ENCODE results near the gene RPL36AL.
"Not testable (repeated sequence)": the region's sequence is repeated elsewhere in the genome, so short reads cannot be mapped to it uniquely, and the experiment has no call there.

Gene RPL36AL

GRCh38 chr14:49620182-49621113, at the start of gene RPL36AL, which contains the start of gene MGAT2:
Gene RPL36AL, minus strand, starts transcription at chr14:49620626. Its CDS starts 1,522 bp downstream, at chr14:49619104.
Gene MGAT2, plus strand, starts transcription at chr14:49620799. Its CDS starts 470 bp downstream, at chr14:49621269.
- peak; percentile 96 to 99 (median 99) for DNase-seq

DNA sequence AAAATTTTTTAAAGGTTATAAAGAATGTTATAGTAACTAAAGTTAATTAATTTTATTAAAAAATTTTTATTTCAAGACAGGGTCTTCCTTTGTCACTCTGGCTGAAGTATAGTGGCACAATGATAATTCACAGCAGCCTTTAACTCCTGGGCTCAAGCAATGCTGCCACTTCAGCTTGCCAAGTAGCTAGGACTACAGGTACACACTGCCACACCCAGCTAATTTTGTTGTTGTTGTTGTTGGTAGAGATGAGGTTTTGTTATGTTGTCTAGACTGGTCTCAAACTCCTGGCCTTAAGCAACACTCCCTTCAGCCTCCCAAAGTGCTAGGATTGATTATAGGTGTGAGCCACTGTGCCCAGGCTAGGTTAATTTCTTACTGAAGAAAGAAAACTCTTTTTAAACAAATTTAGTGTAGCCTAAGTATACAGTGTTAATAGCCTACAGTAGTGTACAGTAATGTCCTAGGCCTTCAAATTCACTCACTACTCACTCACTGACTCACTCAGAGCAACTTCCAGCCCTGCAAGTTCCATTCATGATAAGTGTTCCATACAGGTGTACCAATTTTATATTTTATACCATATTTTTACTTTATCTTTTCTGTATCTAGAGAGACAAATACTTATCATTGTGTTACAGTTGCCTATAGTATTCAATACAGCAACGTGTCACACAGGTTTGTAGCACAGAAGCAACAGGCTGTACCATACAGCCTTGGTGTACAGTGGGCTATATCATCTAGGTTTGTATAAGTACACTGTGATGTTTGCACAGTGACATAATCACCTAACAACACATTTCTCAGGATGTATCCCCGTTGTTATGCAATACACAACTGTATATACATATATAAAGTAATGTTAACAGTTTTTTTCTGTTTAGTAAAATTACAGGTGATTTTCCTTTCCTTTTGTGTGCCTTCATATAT, 39.4 kb upstream of the RPL36AL start:
- no peak for DNase-seq
- intact Hi-C loops (cut with DNase I) = no loop called here

More at GRCh38 chr14:49620182-49621113, at the start of gene RPL36AL, which contains the start of gene MGAT2:
- intact Hi-C loops (cut with DNase I) = loop anchor here (1.0 kb wide), 1 partner anchor 34 kb away; the partner anchor contains the start of gene RPS29

- DNase-seq; intact Hi-C loops (cut with DNase I): not testable (repeated sequence)
Measured at GRCh38 chr14:49657500-49657899, 37.1 kb upstream of the RPL36AL start.

- intact Hi-C loops (cut with DNase I) = no loop called here
Measured at GRCh38 chr14:49654511-49654910, 34.1 kb upstream of the RPL36AL start.

GRCh38 chr14:49653508-49653907, 33.1 kb upstream of the RPL36AL start:
- DNase-seq = no peak
- intact Hi-C loops (cut with DNase I) = no loop called here

More at GRCh38 chr14:49654511-49654910, 34.1 kb upstream of the RPL36AL start:
- no peak for DNase-seq

DNA sequence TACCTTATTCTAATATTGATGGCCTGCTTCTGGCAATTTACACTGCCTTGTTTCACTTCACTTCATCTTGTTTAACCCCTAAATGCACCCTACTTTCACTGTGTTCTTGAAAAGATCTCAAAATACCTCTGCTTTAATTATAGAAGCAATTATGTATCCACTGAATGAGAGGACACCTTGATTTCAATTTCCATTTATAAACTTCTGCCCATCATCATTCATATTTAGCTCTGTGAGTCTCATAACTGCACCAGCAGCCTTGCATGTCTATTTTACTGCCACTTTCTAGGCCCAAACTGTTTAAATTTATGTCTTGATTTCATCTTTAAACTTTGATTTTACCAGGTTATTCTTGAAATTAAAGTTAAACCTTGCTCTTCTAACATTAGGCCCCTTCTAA, 21.7 kb upstream of the RPL36AL start:
- intact Hi-C loops (cut with DNase I) = no loop called here
- DNase-seq = no peak

DNA sequence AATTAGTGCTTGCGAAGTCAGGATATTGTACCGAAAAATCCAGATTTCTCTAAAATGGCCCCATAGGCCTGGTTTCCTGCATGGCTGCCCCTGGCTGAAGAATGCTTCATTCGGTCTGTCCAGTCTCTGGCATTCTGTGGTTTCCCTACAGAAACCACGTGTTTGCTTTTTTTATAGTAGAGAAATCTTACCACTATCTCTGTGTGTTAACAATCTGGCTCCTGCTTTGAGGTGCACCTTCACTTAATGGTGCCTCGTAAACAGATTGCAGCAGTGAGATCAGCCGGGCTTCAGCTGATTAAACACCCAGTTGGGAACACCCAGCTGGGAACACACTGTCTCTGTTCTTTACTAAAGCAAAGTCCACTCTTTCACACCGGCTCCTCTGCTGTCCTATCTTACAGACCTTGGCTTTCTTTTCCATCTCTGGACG, 21.3 kb upstream of the RPL36AL start:
- no peak for DNase-seq
- intact Hi-C loops (cut with DNase I) = no loop called here

- DNase-seq = no peak
- intact Hi-C loops (cut with DNase I) = no loop called here
Measured at GRCh38 chr14:49640540-49641417, 20.4 kb upstream of the RPL36AL start.

DNA sequence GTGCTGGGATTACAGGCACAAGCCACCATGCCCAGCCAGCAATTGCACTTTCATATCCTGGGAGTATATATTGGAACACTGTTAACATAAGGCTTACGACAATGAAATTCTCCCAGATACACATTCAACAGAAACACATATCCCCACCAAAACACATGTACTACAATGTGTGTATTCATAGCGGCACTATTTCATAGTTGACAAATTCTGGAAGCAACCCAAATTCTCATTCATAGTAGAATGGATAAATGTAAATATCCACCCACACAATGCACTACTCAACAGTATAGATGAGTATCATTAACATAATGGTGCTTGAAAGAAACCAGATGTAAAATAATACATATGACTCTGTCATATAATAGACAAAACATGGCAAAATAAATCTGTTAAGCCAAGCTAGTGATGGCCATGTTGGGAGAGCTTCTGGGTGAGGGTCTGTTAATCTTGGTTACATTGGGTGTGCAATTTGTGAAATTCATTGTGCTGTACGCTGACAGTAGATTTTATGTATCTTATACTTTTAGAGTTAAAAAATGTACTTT, 17.2 kb upstream of the RPL36AL start:
- DNase-seq = no peak
- intact Hi-C loops (cut with DNase I) = loop anchor here (5.0 to 10.0 kb wide), 2 partner anchors 55 to 217 kb away; partner anchors contain the start of genes KLHDC1 and NEMF

DNA sequence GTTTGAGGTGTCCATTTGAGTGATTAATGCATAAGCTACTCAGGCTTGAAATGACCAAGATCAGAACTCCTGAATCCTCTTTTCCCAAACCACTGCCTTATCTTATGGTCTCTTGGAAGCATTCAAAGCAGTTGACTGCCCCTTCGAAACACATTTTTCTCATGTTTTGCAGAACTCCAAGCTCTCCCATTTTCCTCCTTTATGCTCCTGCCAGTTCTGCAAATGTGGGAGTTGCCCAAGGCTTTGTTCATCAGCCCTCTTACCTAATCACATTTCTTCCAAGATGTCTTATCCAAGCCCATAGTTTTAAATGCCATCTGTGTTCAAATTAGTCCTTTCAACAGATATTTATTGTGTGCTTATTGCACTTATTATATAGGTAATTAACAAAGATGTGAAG, 16.4 kb upstream of the RPL36AL start:
- intact Hi-C loops (cut with DNase I) = loop anchor here (5.0 to 10.0 kb wide), 2 partner anchors 55 to 218 kb away; partner anchors contain the start of genes KLHDC1 and NEMF
- no peak for DNase-seq

DNA sequence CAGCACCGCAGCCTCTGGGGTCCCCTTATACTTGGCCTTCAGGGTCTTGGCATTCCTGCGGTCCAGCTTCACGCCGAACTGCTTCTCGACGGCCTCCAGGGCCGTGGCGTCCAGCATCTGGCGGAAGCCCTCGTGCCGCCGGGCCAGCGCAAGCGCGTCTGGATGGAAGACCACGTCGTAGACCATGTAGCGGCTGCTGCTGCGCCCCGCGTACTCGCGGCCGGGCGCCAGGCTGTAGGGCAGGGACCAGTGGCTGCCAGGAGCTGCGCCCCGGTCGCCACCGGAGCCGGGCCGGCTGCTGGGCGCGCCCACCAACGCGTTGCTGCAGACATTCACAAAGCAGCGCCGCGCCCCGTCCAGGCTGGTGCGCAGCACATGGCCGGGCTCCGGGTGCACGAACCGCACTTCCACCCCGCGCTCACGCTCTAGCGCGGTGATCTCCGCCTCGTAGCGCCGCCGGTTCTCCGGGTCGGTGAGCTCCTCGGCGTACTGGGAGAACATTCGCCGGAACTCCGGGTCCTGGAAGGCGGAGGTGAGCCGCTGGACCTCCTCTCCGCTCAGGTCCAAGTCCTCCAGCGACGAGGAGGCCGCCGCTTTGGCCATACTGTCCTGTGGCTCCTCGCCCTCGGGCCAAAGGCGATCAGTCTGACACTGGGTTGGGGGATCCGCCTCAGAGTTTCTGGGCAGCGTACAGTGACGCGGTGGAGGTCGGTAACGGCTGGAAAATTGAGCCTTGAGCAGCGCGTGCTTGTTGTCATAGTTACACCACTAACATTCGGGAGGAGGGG, 14.3 kb upstream of the RPL36AL start, which contains the start of gene DNAAF2:
Gene DNAAF2 (minus strand): TSS at position 698 of the 788 bp plus-strand sequence. CDS start 95 bp downstream, at position 603.
- DNase-seq = peak; percentile 28 to 77 (median 58)
- intact Hi-C loops (cut with DNase I) = loop anchor here (5.0 to 10.0 kb wide), 3 partner anchors 58 to 220 kb away; partner anchors contain the start of genes KLHDC1, KLHDC2 and NEMF

DNA sequence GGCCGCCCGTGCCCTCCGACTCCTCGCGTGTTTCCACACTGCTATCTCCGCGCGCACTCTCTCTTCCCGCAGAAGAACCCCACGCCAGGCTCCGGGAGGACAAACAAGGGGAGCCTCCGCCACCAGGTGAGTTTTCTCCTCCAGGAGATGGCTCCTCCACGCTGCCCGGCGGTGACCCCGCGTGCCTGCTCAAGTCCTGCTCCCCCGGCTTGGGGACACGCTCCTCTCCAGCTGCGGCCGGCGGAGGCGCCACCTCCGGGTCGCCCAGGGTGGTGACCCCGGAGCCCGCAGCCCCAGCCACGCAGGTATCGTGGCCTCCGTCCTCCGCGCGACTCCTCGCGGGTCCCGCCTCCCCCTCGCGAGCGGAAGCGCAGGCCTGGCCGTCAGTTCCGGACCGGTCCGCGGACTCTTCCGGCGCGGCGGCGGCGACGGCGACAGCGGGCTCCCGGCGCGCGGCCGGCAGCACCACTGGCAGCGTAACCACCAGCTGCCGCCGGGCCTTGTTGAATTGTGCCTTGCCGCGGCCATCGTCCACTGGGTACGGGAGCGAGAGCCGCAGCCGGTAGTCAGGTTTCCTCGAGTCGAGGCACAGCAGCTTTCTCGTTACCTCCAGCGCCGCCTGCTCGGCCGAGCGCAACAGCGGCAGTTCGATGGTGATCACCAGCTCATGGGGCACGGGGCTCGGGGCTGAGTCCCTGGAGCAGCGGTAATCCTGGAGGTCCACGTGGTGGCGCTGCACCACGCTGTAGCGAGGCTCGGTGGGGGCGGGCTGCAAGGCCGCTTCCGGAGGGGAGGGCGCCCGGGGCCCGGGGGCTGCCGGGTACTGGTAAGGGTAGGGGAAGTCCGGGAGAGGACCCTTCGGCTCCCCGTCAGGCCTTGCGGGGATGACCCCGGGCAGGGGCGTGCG, 13.5 kb upstream of the RPL36AL start:
- intact Hi-C loops (cut with DNase I) = loop anchor here (5.0 to 10.0 kb wide), 2 partner anchors 133 to 221 kb away; partner anchors contain the start of genes KLHDC2 and NEMF
- DNase-seq = peak; percentile 84 to 98 (median 95)

DNA sequence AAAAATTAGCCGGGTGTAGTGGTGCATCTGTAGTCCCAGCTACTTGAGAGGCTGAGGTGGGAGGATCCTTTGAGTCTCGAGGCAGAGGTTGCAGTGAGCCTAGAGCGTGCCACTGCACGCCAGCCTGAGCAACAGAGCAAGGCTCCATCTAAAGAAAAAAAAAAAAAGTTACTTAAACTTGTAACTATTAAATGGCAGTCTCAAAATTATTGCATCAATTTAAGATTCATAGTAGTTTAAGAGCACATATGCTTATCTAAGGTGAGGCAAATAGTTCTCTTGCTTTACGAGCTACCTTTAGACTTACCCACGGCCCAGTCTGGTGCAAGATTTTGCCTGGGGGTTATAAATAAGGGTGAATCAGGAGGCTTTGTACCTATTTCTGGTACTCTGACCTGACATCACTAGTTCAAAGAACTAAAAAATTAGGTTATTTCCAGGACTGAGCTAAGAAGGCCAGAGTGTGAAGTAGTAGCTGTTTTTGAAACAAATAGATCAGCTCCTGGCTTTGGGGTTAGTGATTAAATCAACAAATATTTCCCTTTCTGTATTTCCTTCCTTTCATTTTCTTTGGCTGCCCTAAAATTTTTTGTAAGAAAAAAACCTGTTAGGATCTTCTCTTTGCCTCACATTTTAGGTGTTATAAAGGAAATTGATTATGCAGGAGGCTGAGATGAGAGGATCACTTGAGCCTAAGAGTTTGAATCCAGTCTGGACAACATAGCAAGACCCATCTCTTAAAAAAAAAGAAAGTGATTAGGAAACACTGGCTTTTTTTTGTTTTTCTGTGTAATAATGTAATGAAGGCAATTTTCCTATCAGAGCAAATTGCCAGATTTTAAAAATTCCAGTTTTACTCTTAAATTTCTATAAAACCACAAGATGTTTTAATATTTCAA, 3.8 kb upstream of the RPL36AL start:
- no peak for DNase-seq
- intact Hi-C loops (cut with DNase I) = no loop called here

DNA sequence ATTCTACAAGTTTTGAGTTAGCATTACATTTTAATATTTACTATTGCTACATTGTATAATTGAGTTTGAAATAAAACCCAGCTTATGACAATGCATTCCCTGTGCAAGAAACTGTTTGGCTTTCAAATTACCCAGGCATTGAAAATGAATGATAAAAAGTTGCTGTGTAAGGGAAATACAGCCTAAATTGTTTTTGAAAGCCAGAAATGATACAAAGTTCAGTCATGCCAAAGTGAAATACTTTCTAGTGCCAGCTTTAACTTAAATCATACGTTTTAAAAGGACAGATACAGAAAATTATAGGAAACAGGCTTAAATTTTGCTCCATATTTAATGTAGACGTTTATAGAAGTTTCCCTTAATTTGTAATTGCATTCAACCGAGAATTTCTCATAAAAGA, 3.0 kb upstream of the RPL36AL start:
- no peak for DNase-seq
- intact Hi-C loops (cut with DNase I) = no loop called here

All from head of caudate nucleus (tissue), 42 donors.